Middle frontal gyrus (tissue), 1 donor: Measurements from ENCODE around the gene DBF4B.

ENCODE experiments used
- DNase-seq: peaks from one replicate; pipeline ENCODE4 v3.0.0-alpha.2; 2015; ENCODE audit warnings: low spot score; ENCODE audit errors: extremely low spot score

Gene DBF4B

GRCh38 chr17:44796731-44797130, 88.3 kb downstream of the DBF4B start:
- DNase-seq, result no peak

- no peak for DNase-seq
Observed at GRCh38 chr17:44797802-44798201, 89.3 kb downstream of the DBF4B start.

GRCh38 chr17:44798356-44798755, 89.9 kb downstream of the DBF4B start:
- no peak for DNase-seq
